CD4-positive, alpha-beta T cell treated with Interleukin-12 subunit alpha and Interleukin-12 subunit beta, for 1 hour (primary cell): ENCODE results near the gene LUZP2.
"Not testable (repeated sequence)": the region's sequence is repeated elsewhere in the genome, so short reads cannot be mapped to it uniquely, and the experiment has no call there.

Source experiments
- DNase-seq: peaks from one replicate; pipeline ENCODE4 v3.0.0-alpha.2; 2020

The LUZP2 gene

GRCh38 chr11:24932110-24933000 lies 435.5 kb downstream of the LUZP2 start:
- DNase-seq, result no peak

GRCh38 chr11:24934733-24935439 lies 438.0 kb downstream of the LUZP2 start:
- DNase-seq, result no peak

GRCh38 chr11:24944891-24945290 lies 448.0 kb downstream of the LUZP2 start:
- no peak for DNase-seq

- no peak for DNase-seq
Measured at GRCh38 chr11:24949406-24949805, 452.6 kb downstream of the LUZP2 start.

GRCh38 chr11:24963852-24964251 lies 467.0 kb downstream of the LUZP2 start:
- DNase-seq, result no peak

GRCh38 chr11:24965748-24966147 lies 468.9 kb downstream of the LUZP2 start:
- no peak for DNase-seq

- not testable (repeated sequence) for DNase-seq
Measured at GRCh38 chr11:24993903-24994302, 497.1 kb downstream of the LUZP2 start.

GRCh38 chr11:24999929-25000328 lies 503.1 kb downstream of the LUZP2 start:
- not testable (repeated sequence) for DNase-seq

GRCh38 chr11:25037431-25037830 lies 540.6 kb downstream of the LUZP2 start:
- DNase-seq, result no peak

GRCh38 chr11:25038131-25038530 lies 541.3 kb downstream of the LUZP2 start:
- DNase-seq, result no peak

- DNase-seq, result no peak
Measured at GRCh38 chr11:25039165-25039564, 542.3 kb downstream of the LUZP2 start.

- DNase-seq, result no peak
Measured at GRCh38 chr11:25048632-25049031, 551.8 kb downstream of the LUZP2 start.

GRCh38 chr11:25052844-25053243 lies 556.0 kb downstream of the LUZP2 start:
- no peak for DNase-seq

- no peak for DNase-seq
Measured at GRCh38 chr11:25057861-25058260, 561.0 kb downstream of the LUZP2 start.

GRCh38 chr11:25065746-25066145 lies 568.9 kb downstream of the LUZP2 start:
- no peak for DNase-seq

GRCh38 chr11:25066706-25067105 lies 569.9 kb downstream of the LUZP2 start:
- no peak for DNase-seq

- DNase-seq, result no peak
Measured at GRCh38 chr11:25068451-25068850, 571.6 kb downstream of the LUZP2 start.

GRCh38 chr11:25094085-25094802 lies 597.4 kb downstream of the LUZP2 start:
- DNase-seq, result no peak

- DNase-seq, result no peak
Measured at GRCh38 chr11:25119416-25119815, 622.6 kb downstream of the LUZP2 start.
